Astrocyte (in vitro differentiated cells and primary cell): ENCODE data around the gene PPY.

Experiments used
- EZH2 ChIP-seq: IDR thresholded peaks from 2 replicates; pipeline ENCODE4 v1.6.1; 2012; ENCODE audit warnings: mild to moderate bottlenecking, low read length, inconsistent platforms; ENCODE audit not compliant: insufficient read depth
- TF ChIP-seq, protein P1 (sequence below): IDR thresholded peaks from 2 replicates; pipeline ENCODE4 v1.5.1; 2011; ENCODE audit warnings: low read depth, mild to moderate bottlenecking, inconsistent platforms, low read length, moderate library complexity; ENCODE audit not compliant: insufficient read depth

DNA sequence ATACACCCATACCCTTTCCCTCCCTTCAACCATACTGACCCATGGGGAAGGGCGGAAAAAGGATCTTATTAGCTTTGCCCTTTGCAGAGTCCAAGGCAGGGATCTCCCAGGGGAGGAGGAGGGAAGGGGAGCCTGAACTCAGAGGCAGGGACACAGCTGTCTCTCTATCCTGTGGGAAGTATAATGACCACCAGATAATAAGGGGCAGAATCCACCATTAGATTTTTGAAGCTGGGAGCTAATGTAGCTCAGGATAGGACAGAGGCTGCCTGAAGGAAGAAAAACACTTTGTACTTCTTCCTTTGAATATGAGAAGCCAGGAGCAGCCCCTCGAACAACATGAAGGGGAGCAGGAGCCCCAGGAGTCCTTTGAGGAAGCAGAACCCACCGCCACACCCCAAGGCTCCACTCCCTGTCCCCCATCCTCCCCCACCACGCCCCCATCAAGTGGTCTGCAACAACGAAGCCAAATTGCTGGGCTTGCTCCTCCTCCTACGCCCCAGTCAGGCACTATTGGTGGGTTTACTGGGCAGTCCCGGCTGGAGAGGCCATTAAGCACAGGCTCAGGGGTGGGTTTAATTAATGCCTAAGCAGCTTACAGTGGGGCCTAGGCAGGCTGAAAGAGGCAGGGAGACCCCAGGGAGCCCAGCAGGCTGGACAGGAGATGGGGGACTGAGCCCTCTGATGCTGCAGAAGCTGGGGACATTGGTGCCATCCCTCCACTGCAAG is 40.3 kb downstream of the PPY start:
- no peak for TF ChIP-seq EZH2
- TF ChIP-seq, protein P1, sequence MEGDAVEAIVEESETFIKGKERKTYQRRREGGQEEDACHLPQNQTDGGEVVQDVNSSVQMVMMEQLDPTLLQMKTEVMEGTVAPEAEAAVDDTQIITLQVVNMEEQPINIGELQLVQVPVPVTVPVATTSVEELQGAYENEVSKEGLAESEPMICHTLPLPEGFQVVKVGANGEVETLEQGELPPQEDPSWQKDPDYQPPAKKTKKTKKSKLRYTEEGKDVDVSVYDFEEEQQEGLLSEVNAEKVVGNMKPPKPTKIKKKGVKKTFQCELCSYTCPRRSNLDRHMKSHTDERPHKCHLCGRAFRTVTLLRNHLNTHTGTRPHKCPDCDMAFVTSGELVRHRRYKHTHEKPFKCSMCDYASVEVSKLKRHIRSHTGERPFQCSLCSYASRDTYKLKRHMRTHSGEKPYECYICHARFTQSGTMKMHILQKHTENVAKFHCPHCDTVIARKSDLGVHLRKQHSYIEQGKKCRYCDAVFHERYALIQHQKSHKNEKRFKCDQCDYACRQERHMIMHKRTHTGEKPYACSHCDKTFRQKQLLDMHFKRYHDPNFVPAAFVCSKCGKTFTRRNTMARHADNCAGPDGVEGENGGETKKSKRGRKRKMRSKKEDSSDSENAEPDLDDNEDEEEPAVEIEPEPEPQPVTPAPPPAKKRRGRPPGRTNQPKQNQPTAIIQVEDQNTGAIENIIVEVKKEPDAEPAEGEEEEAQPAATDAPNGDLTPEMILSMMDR: no peak
